ENCODE results near the gene SARDH.

DNA sequence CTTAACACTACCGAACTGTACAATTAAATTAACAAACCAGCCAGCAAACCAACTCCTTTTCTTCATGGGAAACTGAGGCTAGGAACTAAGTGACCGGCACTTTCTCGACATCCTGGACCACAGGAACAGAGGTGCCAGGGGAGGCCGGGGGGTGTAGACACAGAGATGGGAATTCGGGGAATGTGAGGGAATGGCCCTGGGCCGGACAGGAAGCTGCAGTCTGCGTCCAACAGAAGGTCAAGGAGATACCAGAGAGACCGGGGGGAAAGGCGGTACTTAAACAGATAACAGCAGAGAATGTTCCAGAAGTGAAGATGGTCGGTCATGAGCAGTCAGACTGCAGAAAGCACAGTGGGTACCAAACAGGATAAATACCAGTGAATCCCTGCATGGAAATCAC, 61.7 kb downstream of the SARDH start:
- no peak for TF ChIP-seq REST (tag by site-specific recombination; IDR thresholded peaks at IDR 0.05)
- no peak for TF ChIP-seq CTCF (tag by site-specific recombination; IDR thresholded peaks at IDR 0.05)
- no peak for TF ChIP-seq ZNF121 (tag by site-specific recombination; IDR thresholded peaks at IDR 0.05)
- no peak for TF ChIP-seq ZNF274 (IDR thresholded peaks at IDR 0.05; ENCODE audit: low read length)
- no peak for TF ChIP-seq ZNF274 (tag by site-specific recombination; IDR thresholded peaks at IDR 0.05; ENCODE audit: borderline replicate concordance)
- no peak for TF ChIP-seq ZNF776 (tag by site-specific recombination; IDR thresholded peaks at IDR 0.05; ENCODE audit: borderline replicate concordance)
- no peak for TF ChIP-seq YY1 (tag by site-specific recombination; IDR thresholded peaks at IDR 0.05)
- no peak for TF ChIP-seq ZNF596 (tag by site-specific recombination; IDR thresholded peaks at IDR 0.05)
- no peak for TF ChIP-seq ZNF19 (tag by site-specific recombination; IDR thresholded peaks at IDR 0.05; ENCODE audit: low read depth)
- TF ChIP-seq ZNF366 (tag by site-specific recombination; conservative IDR thresholded peaks at IDR 0.05): no peak
- TF ChIP-seq ZNF239 (tag by site-specific recombination; IDR thresholded peaks at IDR 0.05): no peak
- TF ChIP-seq ATF2 (tag by site-specific recombination; IDR thresholded peaks at IDR 0.05; ENCODE audit: low read depth): no peak

All from HEK293 (cell line).